Body of pancreas (tissue), 4 donors: ENCODE measurements around the gene RNF6.

Source experiments
- POLR2A ChIP-seq, 3 donors: fragments of 450-650 bp; IDR thresholded peaks; one replicate each; pipeline ENCODE4 v1.6.1; 2016; ENCODE audit warnings: antibody characterized with exemption in 3 of 3, mild to moderate bottlenecking in 2 of 3
- TF ChIP-seq, protein P1 (sequence below), 7 experiments: fragments of 450-650 bp in 4 of 7; fragments of 200-600 bp in 3 of 7; sonication (generic) in 3 of 7; IDR thresholded peaks; one replicate each; pipeline ENCODE4 v1.5.1; 2016 to 2019; ENCODE audit warnings: antibody characterized with exemption in 7 of 7

- TF ChIP-seq, protein P1, sequence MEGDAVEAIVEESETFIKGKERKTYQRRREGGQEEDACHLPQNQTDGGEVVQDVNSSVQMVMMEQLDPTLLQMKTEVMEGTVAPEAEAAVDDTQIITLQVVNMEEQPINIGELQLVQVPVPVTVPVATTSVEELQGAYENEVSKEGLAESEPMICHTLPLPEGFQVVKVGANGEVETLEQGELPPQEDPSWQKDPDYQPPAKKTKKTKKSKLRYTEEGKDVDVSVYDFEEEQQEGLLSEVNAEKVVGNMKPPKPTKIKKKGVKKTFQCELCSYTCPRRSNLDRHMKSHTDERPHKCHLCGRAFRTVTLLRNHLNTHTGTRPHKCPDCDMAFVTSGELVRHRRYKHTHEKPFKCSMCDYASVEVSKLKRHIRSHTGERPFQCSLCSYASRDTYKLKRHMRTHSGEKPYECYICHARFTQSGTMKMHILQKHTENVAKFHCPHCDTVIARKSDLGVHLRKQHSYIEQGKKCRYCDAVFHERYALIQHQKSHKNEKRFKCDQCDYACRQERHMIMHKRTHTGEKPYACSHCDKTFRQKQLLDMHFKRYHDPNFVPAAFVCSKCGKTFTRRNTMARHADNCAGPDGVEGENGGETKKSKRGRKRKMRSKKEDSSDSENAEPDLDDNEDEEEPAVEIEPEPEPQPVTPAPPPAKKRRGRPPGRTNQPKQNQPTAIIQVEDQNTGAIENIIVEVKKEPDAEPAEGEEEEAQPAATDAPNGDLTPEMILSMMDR (IDR thresholded peaks at IDR 0.05): no peak
- TF ChIP-seq POLR2A (IDR thresholded peaks at IDR 0.05): no peak
Measured at GRCh38 chr13:26168835-26169234, 53.3 kb downstream of the RNF6 start.
